Ectodermal cell (in vitro differentiated cells): Measurements from ENCODE around the gene FRYL.

Experiments used
- H3K27ac ChIP-seq: 2 replicates; pipeline ENCODE4 v1.7.0; 2013; ENCODE audit warnings: mild to moderate bottlenecking, low read depth, low read length; ENCODE audit not compliant: insufficient read depth, poor library complexity, severe bottlenecking
- H3K27me3 ChIP-seq: 2 replicates; pipeline ENCODE4 v1.7.0; 2013; ENCODE audit warnings: mild to moderate bottlenecking, low read length; ENCODE audit not compliant: insufficient read depth, control insufficient read depth, poor library complexity, severe bottlenecking
- H3K36me3 ChIP-seq: one replicate; pipeline ENCODE4 v1.7.0; 2013; ENCODE audit warnings: low read length; ENCODE audit not compliant: control insufficient read depth, insufficient read depth
- H3K4me1 ChIP-seq: one replicate; pipeline ENCODE4 v1.7.0; 2013; ENCODE audit warnings: low read length; ENCODE audit not compliant: control insufficient read depth, insufficient read depth
- H3K4me3 ChIP-seq: 2 replicates; pipeline ENCODE4 v1.7.0; 2013; ENCODE audit warnings: low read depth, low read length, control low read depth; ENCODE audit not compliant: insufficient read depth
- H3K9me3 ChIP-seq: 2 replicates; pipeline ENCODE4 v1.7.0; 2013; ENCODE audit warnings: mild to moderate bottlenecking, low read length, moderate library complexity; ENCODE audit not compliant: control insufficient read depth
- WGBS, 2 experiments: methylation state at CpG; one replicate each; pipeline ENCODE4 v1.1.7; 2013; ENCODE audit warnings: missing lambda C conversion rate in 2 of 2; 5-methylcytosine and 5-hydroxymethylcytosine counted together

Gene FRYL

GRCh38 chr4:48634688-48635308 is 145.3 kb downstream of the FRYL start:
- H3K27me3 ChIP-seq, result no peaks in the 10 kb centered on the region

GRCh38 chr4:48633657-48634056 is 146.4 kb downstream of the FRYL start:
- no peak overlapping the region for H3K27ac ChIP-seq
- no peaks in the 10 kb centered on the region for H3K36me3 ChIP-seq
- H3K27me3 ChIP-seq, result no peaks in the 10 kb centered on the region
- H3K4me3 ChIP-seq, result no peak overlapping the region
- no peaks in the 10 kb centered on the region for H3K4me1 ChIP-seq
- 68 to 71% methylated on average over 1 of the region's 1 CpG for WGBS, 2 experiments
- H3K9me3 ChIP-seq, result no peaks in the 10 kb centered on the region

More at GRCh38 chr4:48634688-48635308, 145.3 kb downstream of the FRYL start:
- Histone ChIP-seq H3K27ac (no peak overlapping the region), H3K36me3 (no peaks in the 10 kb centered on the region), H3K4me1 (no peaks in the 10 kb centered on the region), H3K9me3 (no peaks in the 10 kb centered on the region), H3K4me3 (no peak overlapping the region)
- WGBS, 2 experiments, result 87 to 94% methylated on average over 2 of the region's 2 CpGs

GRCh38 chr4:48629458-48629857 is 150.6 kb downstream of the FRYL start:
- H3K4me3 ChIP-seq, result no peak overlapping the region
- H3K9me3 ChIP-seq, result no peaks in the 10 kb centered on the region
- H3K27me3 ChIP-seq, result no peaks in the 10 kb centered on the region
- no peak overlapping the region for H3K27ac ChIP-seq
- no peaks in the 10 kb centered on the region for H3K36me3 ChIP-seq
- 91 to 100% methylated on average over 2 of the region's 2 CpGs for WGBS, 2 experiments
- no peaks in the 10 kb centered on the region for H3K4me1 ChIP-seq

- Histone ChIP-seq H3K27me3 (no peaks in the 10 kb centered on the region), H3K4me3 (no peak overlapping the region), H3K4me1 (no peaks in the 10 kb centered on the region), H3K36me3 (peaks cover 5% of the 10 kb centered on the region), H3K27ac (no peak overlapping the region), H3K9me3 (no peaks in the 10 kb centered on the region)
- 83 to 94% methylated on average over 5 of the region's 5 CpGs for WGBS, 2 experiments
Observed at GRCh38 chr4:48623182-48623780, 156.8 kb downstream of the FRYL start.

- Histone ChIP-seq H3K4me1 (no peaks in the 10 kb centered on the region), H3K36me3 (peaks cover 11% of the 10 kb centered on the region), H3K9me3 (no peaks in the 10 kb centered on the region), H3K27ac (no peak overlapping the region), H3K4me3 (no peak overlapping the region), H3K27me3 (no peaks in the 10 kb centered on the region)
- WGBS, 2 experiments, result 95 to 96% methylated on average over 2 of the region's 2 CpGs
Observed at GRCh38 chr4:48620831-48621230, 159.2 kb downstream of the FRYL start.

GRCh38 chr4:48620093-48620492 is 160.0 kb downstream of the FRYL start:
- Histone ChIP-seq H3K36me3 (peaks cover 11% of the 10 kb centered on the region), H3K4me1 (no peaks in the 10 kb centered on the region), H3K27me3 (no peaks in the 10 kb centered on the region), H3K4me3 (no peak overlapping the region), H3K27ac (no peak overlapping the region), H3K9me3 (no peaks in the 10 kb centered on the region)
- WGBS, 2 experiments, result 86% methylated on average over 1 of the region's 1 CpG

GRCh38 chr4:48604527-48604926 is 175.6 kb downstream of the FRYL start:
- H3K36me3 ChIP-seq, result no peaks in the 10 kb centered on the region
- no peak overlapping the region for H3K4me3 ChIP-seq
- H3K9me3 ChIP-seq, result no peaks in the 10 kb centered on the region
- no peaks in the 10 kb centered on the region for H3K4me1 ChIP-seq
- no peaks in the 10 kb centered on the region for H3K27me3 ChIP-seq
- no peak overlapping the region for H3K27ac ChIP-seq
- WGBS, 2 experiments, result 87 to 89% methylated on average over 3 to 4 of the region's 4 CpGs

- Histone ChIP-seq H3K4me1 (no peaks in the 10 kb centered on the region), H3K36me3 (no peaks in the 10 kb centered on the region), H3K4me3 (no peak overlapping the region), H3K27ac (no peak overlapping the region), H3K27me3 (no peaks in the 10 kb centered on the region), H3K9me3 (no peaks in the 10 kb centered on the region)
- WGBS, 2 experiments, result 100% methylated on average over 1 of the region's 1 CpG; no CpG with 5 or more reads in 1 of the 2 experiments
Observed at GRCh38 chr4:48604041-48604440, 176.0 kb downstream of the FRYL start.

- 92 to 94% methylated on average over 3 of the region's 3 CpGs for WGBS, 2 experiments
- Histone ChIP-seq H3K27me3 (no peaks in the 10 kb centered on the region), H3K4me1 (no peaks in the 10 kb centered on the region), H3K9me3 (no peaks in the 10 kb centered on the region), H3K4me3 (no peak overlapping the region), H3K27ac (no peak overlapping the region), H3K36me3 (no peaks in the 10 kb centered on the region)
Observed at GRCh38 chr4:48603366-48604003, 176.6 kb downstream of the FRYL start.

GRCh38 chr4:48602763-48603162 is 177.3 kb downstream of the FRYL start:
- no peaks in the 10 kb centered on the region for H3K4me1 ChIP-seq
- H3K36me3 ChIP-seq, result no peaks in the 10 kb centered on the region
- 90 to 92% methylated on average over 4 of the region's 4 CpGs for WGBS, 2 experiments
- H3K27ac ChIP-seq, result no peak overlapping the region
- H3K4me3 ChIP-seq, result no peak overlapping the region
- no peaks in the 10 kb centered on the region for H3K9me3 ChIP-seq
- no peaks in the 10 kb centered on the region for H3K27me3 ChIP-seq
